Stimulated activated CD4-positive, alpha-beta T cell treated with anti-CD3 and anti-CD28 coated beads, Interleukin-1b, Interleukin-23, amount 100 ng/mL, for 48 hours (primary cell): ENCODE results near the gene VEGFA.

Experiments used
- DNase-seq: peaks from one replicate; pipeline ENCODE4 v3.0.0-alpha.2; 2020

The VEGFA gene

GRCh38 chr6:43760210-43761168 is 9.5 kb upstream of the VEGFA start:
- no peak for DNase-seq

GRCh38 chr6:43761666-43762409 is 8.2 kb upstream of the VEGFA start:
- no peak for DNase-seq

GRCh38 chr6:43762410-43762768 is 7.6 kb upstream of the VEGFA start:
- no peak for DNase-seq

GRCh38 chr6:43762966-43763695 is 6.9 kb upstream of the VEGFA start:
- DNase-seq = no peak

- DNase-seq = no peak
These were observed 6.0 kb upstream of the VEGFA start for GRCh38 chr6:43763812-43764522.

GRCh38 chr6:43764772-43765171 is 5.2 kb upstream of the VEGFA start:
- DNase-seq = no peak

- no peak for DNase-seq
These were observed 4.1 kb upstream of the VEGFA start for GRCh38 chr6:43765776-43766499.

- DNase-seq = no peak
These were observed 3.5 kb upstream of the VEGFA start for GRCh38 chr6:43766500-43766853.

- no peak for DNase-seq
These were observed 3.0 kb upstream of the VEGFA start for GRCh38 chr6:43766964-43767461.

GRCh38 chr6:43767553-43768505 is 2.2 kb upstream of the VEGFA start:
- DNase-seq = no peak

GRCh38 chr6:43768506-43768860 is 1.5 kb upstream of the VEGFA start:
- DNase-seq = no peak

- DNase-seq = no peak
These were observed 957 bp upstream of the VEGFA start for GRCh38 chr6:43768983-43769525.

- peak; percentile 47 for DNase-seq
These were observed 580 bp downstream of the VEGFA start for GRCh38 chr6:43770372-43771209.

GRCh38 chr6:43771210-43771857 is 1.3 kb downstream of the VEGFA start:
- DNase-seq = peak; percentile 73

GRCh38 chr6:43771858-43772680 is 2.1 kb downstream of the VEGFA start:
- peak; percentile 78 for DNase-seq

GRCh38 chr6:43772681-43773049 is 2.7 kb downstream of the VEGFA start:
- no peak for DNase-seq

- DNase-seq = peak; percentile 69
These were observed 3.3 kb downstream of the VEGFA start for GRCh38 chr6:43773050-43773979.
